Mesothelial cell of epicardium (in vitro differentiated cells): ENCODE results near the gene ZBTB21. TPM values are rescaled to one million over a fixed set of nuclear protein-coding genes. Genes with fewer than 3 reads are reported as not detected.

Experiments used
- DNase-seq, 2 experiments: peaks; one replicate each; pipeline ENCODE4 v3.0.0; 2021; ENCODE audit warnings: low spot score in 2 of 2; ENCODE audit not compliant: unreplicated experiment in 2 of 2
- H3K27ac Mint-ChIP-seq: 2 replicates; pipeline ENCODE4 v1.8.0; 2021; ENCODE audit warnings: mixed read lengths
- H3K27me3 Mint-ChIP-seq: 2 replicates; pipeline ENCODE4 v1.8.0; 2021; ENCODE audit warnings: low read depth, mixed read lengths
- H3K36me3 Mint-ChIP-seq: 2 replicates; pipeline ENCODE4 v1.8.0; 2021; ENCODE audit warnings: mixed read lengths
- H3K4me1 Mint-ChIP-seq: 2 replicates; pipeline ENCODE4 v1.8.0; 2021; ENCODE audit warnings: mixed read lengths
- H3K4me3 Mint-ChIP-seq: 2 replicates; pipeline ENCODE4 v1.8.0; 2021; ENCODE audit warnings: mild to moderate bottlenecking, moderate library complexity, mixed read lengths
- H3K9me3 Mint-ChIP-seq: 2 replicates; pipeline ENCODE4 v1.8.0; 2021; ENCODE audit warnings: mixed read lengths
- total RNA-seq: library from RNA; stranded (reverse); gene quantifications from 3 replicates; pipeline ENCODE4 v1.2.1, GENCODE V29; 2021
- TF ChIP-seq, protein P1 (sequence below): fragments of 200-600 bp; sonication (generic); IDR thresholded peaks from one replicate; pipeline ENCODE4 v1.5.0; 2021; ENCODE audit warnings: antibody characterized with exemption; ENCODE audit not compliant: unreplicated experiment

ZBTB21 gene
- total RNA-seq, 1 donor from 2014 or later: 17.4 TPM

DNA sequence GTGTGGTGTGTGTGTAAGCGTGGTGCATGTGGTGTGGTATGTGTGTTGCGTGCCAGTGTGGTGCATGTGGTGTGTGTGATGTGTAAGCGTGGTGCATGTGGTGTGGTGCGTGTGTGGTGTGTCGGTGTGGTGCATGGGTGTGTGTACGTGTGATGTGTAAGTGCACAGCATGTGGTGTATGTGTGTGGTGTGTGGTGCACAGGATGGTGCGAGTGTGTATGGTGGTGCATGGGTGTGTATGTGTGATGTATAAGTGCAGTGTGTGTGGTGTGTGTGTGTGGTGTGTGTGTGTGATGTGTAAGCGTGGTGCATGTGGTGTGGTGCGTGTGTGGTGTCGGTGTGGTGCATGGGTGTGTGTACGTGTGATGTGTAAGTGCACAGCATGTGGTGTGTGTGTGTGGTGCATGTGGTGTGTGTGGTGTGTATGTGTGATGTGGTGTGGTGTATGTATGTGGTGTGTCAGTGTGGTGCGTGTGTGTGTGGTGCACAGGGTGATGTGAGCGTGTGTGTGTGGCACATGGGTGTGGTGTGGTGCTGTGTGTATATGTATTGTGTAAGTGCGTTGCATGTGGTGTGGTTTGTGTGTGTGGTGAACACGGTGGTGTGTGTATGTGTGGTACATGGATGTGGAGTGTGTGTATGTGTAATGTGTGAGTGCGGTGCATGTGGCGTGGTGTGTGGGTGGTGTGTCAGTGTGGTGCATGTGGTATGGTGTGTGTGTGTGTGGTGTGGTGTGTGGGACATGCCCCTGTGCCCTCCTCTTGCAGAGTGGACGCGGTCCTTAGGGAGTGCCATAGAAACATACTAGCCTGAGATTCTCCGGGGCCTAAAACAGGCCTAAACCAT, 55.3 kb downstream of the ZBTB21 start:
- Mint-ChIP-seq H3K4me1 (peaks cover 45% of the 10 kb centered on the region), H3K36me3 (no peaks in the 10 kb centered on the region), H3K9me3 (no peaks in the 10 kb centered on the region), H3K27ac (peak overlapping the region; percentile 37), H3K4me3 (peak overlapping the region; percentile 66), H3K27me3 (no peaks in the 10 kb centered on the region)
- no peak for DNase-seq
- TF ChIP-seq, protein P1, sequence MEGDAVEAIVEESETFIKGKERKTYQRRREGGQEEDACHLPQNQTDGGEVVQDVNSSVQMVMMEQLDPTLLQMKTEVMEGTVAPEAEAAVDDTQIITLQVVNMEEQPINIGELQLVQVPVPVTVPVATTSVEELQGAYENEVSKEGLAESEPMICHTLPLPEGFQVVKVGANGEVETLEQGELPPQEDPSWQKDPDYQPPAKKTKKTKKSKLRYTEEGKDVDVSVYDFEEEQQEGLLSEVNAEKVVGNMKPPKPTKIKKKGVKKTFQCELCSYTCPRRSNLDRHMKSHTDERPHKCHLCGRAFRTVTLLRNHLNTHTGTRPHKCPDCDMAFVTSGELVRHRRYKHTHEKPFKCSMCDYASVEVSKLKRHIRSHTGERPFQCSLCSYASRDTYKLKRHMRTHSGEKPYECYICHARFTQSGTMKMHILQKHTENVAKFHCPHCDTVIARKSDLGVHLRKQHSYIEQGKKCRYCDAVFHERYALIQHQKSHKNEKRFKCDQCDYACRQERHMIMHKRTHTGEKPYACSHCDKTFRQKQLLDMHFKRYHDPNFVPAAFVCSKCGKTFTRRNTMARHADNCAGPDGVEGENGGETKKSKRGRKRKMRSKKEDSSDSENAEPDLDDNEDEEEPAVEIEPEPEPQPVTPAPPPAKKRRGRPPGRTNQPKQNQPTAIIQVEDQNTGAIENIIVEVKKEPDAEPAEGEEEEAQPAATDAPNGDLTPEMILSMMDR: no peak

DNA sequence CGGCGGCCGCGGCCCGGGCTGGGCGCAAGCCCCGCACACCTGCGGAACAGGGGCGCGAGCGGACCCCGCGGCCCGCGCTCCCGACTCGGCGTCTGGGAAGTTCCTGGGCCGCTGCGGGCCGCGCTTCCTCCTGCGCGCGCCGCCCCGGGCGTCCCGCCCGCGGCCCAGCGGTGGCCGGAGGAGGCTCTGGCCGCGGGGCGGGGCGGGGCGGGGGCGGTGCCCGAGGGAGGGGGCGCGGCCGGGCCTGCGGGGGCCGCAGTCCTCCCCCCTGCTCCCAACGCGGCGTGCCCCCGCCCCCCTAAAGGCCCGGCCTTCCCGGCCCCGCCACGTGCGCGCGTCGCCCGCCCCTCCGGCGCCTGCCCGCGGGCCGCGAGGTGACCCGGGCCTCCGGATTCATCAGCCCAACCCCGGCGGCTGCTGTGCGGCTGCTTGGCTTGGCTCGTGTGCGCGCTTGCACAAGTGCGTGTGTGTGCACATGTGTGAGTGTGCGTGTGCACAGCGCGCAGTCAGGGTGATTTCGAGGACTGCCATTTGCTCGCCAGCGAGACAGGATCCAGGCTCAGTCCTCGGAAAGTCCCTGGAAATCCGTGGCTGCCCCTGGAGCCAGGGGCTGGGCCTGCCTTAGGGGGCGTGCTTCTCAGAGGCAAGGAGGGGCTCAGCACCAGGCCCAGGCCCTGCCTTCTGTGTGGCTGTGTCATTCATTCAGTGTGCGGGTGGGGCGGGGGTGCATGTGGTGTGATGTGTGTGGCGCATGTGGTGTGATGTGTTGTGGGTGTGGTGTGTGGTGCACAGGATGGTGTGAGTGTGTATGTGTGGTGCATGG, 56.1 kb downstream of the ZBTB21 start, which contains the start of gene C2CD2:
Gene C2CD2, minus strand, starts transcription at position 188 of the 823 bp plus-strand sequence. CDS start 370 bp downstream, outside the sequence.
- peaks cover 4% of the 10 kb centered on the region for H3K36me3 Mint-ChIP-seq
- peak in 1 of 2 experiments; percentile 48 for DNase-seq
- TF ChIP-seq, protein P1: no peak

DNA sequence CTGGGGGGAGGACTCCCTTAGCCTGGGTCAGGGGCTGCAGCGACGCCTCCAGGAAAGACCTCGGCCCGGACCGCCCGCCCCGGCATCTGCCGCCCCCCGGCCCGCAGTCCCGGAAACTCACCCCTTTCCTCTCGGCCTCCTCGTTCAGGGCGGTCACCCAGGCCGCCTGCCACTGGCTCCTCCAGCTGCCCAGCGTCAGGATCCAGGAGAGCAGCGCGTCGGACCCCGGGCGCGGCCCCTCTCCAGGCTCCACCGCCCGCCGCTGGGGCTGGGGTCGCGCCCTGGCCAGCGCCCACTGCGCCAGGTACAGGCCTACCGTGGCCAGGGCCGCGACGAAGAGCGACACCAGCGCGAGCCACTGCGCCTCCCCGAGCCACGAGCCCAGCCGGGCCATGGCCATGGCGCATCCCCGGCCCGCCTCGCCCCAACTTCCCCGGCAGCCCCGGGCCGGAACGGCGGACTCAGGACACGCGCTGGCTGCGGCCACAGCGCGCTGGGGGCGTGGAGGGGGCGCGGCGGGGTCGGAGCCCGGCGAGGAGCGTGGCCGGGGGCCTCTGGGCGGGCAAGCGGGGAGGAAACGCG, 56.8 kb downstream of the ZBTB21 start:
- Mint-ChIP-seq H3K4me1 (peaks cover 45% of the 10 kb centered on the region), H3K36me3 (peaks cover 4% of the 10 kb centered on the region), H3K27me3 (no peaks in the 10 kb centered on the region), H3K27ac (no peak overlapping the region), H3K9me3 (no peaks in the 10 kb centered on the region), H3K4me3 (peak overlapping the region; percentile 69)
- TF ChIP-seq, protein P1: no peak
- DNase-seq: peak in 1 of 2 experiments; percentile 51

More for the DNA sequence above, 56.1 kb downstream of the ZBTB21 start, which contains the start of gene C2CD2:
- no peaks in the 10 kb centered on the region for H3K9me3 Mint-ChIP-seq
- no peaks in the 10 kb centered on the region for H3K27me3 Mint-ChIP-seq
- H3K4me1 Mint-ChIP-seq: peaks cover 45% of the 10 kb centered on the region
- H3K4me3 Mint-ChIP-seq: peak within 1 kb of the TSS; percentile 69
- H3K27ac Mint-ChIP-seq: peak within 1 kb of the TSS; percentile 37

DNA sequence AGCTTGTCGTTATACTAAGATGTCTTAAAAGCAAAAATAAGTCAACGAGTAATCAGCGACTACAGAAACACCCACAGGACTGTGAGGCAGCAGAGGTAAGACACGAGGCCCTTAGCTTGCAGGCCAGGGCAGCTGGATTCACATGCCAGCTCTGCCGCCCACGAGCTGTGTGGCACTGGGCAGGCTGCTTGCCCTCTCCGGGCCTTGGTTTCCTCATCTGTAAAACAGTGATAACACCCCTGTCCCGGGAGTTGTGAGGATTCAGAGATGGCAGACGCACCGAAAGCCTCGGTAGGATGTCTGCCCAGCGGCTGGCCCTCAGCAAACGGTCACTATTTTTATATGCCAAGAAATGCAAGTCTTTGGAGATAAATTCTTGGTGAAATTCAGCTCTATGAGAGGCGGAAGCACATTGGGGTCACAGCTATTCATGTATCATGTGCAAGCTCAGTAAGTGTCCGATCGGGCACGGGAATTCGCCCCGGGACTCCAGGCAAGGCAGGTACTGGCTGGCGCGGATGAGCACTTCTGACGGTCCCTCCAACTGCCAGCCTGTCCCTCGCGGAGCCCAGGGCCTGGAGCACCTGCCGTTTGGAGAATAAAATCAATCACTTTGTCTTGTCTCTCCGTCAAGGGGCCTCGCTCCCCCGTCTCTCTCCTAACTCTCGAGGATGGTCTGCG, 57.5 kb downstream of the ZBTB21 start:
- TF ChIP-seq, protein P1: no peak
- Mint-ChIP-seq H3K4me3 (peak overlapping the region; percentile 69), H3K27ac (peak overlapping the region; percentile 33), H3K4me1 (peaks cover 43% of the 10 kb centered on the region), H3K9me3 (no peaks in the 10 kb centered on the region), H3K27me3 (no peaks in the 10 kb centered on the region), H3K36me3 (peaks cover 4% of the 10 kb centered on the region)
- no peak for DNase-seq

DNA sequence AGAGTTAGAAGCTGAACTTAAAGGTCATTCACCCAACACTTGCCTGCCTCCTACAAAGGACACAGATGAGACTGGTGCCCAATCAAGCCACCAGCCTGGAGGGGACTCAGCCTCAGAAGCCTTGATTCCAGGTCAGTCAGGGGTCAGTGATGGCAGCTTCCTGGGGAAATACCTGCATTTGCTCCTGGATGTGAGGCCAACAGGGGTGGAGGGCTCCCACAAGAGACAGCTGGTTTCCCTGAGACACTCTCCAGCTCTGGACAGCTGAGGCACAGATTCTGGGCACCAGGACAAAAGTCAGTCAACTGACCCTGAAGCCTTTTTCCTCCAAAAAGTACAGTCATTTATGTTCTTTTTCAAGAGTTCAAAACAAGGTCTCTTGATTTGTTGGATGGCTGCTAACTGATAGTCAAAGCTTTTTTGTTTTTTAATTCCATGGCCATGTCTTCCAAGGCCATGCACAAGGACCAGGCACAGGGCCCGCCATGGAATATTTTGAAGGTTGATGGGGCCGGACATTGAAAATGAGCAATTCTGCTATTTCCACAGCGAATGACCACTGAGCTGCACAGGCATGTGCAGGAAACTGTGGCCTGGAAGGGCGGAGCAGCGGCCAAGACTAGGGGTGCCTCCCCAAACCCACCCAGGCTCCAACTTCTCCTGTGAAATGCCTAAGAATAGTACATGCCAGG, 58.1 kb downstream of the ZBTB21 start:
- H3K27me3 Mint-ChIP-seq: no peaks in the 10 kb centered on the region
- peaks cover 4% of the 10 kb centered on the region for H3K36me3 Mint-ChIP-seq
- DNase-seq: no peak
- H3K4me3 Mint-ChIP-seq: peak overlapping the region; percentile 69
- H3K27ac Mint-ChIP-seq: peak overlapping the region; percentile 33
- TF ChIP-seq, protein P1: no peak
- H3K4me1 Mint-ChIP-seq: peaks cover 36% of the 10 kb centered on the region
- H3K9me3 Mint-ChIP-seq: no peaks in the 10 kb centered on the region
